Smooth muscle cell (in vitro differentiated cells): Measurements from ENCODE around the gene MEOX1. TPM values are rescaled to one million over a fixed set of nuclear protein-coding genes. Genes with fewer than 3 reads are reported as not detected.
"Not testable (repeated sequence)": the region's sequence is repeated elsewhere in the genome, so short reads cannot be mapped to it uniquely, and the experiment has no call there.

Source experiments
- DNase-seq: peaks from one replicate; lab custom pipeline; 2025; ENCODE audit not compliant: unreplicated experiment; lab: John Stamatoyannopoulos, UW
- H2AFZ ChIP-seq: fragments of 200-600 bp; sonication (generic); 2 replicates; pipeline ENCODE4 v1.6.0; 2016; ENCODE audit warnings: antibody characterized with exemption, low read depth, mild to moderate bottlenecking
- H3F3A ChIP-seq: fragments of 200-600 bp; sonication (generic); 2 replicates; pipeline ENCODE4 v1.6.0; 2017; ENCODE audit warnings: antibody characterized with exemption, low read depth
- H3K27ac ChIP-seq: fragments of 200-600 bp; sonication (generic); 2 replicates; pipeline ENCODE4 v1.5.1; 2016; ENCODE audit warnings: low read depth, mild to moderate bottlenecking
- H3K27me3 ChIP-seq: fragments of 200-600 bp; sonication (generic); 2 replicates; pipeline ENCODE4 v1.6.1; 2016; ENCODE audit warnings: low read depth, mild to moderate bottlenecking
- H3K36me3 ChIP-seq: fragments of 200-600 bp; sonication (generic); 2 replicates; pipeline ENCODE4 v1.5.1; 2016; ENCODE audit warnings: low read depth
- H3K4me1 ChIP-seq: fragments of 200-600 bp; sonication (generic); 2 replicates; pipeline ENCODE4 v1.5.1; 2016; ENCODE audit warnings: low read depth
- H3K4me2 ChIP-seq: fragments of 200-600 bp; sonication (generic); 2 replicates; pipeline ENCODE4 v1.6.0; 2016; ENCODE audit warnings: mild to moderate bottlenecking
- H3K4me3 ChIP-seq: fragments of 200-600 bp; sonication (generic); 2 replicates; pipeline ENCODE4 v1.5.1; 2016; ENCODE audit warnings: mild to moderate bottlenecking
- H3K79me2 ChIP-seq: fragments of 200-600 bp; sonication (generic); 2 replicates; pipeline ENCODE4 v1.6.0; 2016; ENCODE audit warnings: low read depth, mild to moderate bottlenecking
- H3K9ac ChIP-seq: fragments of 200-600 bp; sonication (generic); 2 replicates; pipeline ENCODE4 v1.6.0; 2016; ENCODE audit warnings: low read depth
- H3K9me3 ChIP-seq: fragments of 200-600 bp; sonication (generic); replicated peaks from 2 replicates; pipeline ENCODE4 v1.5.1; 2016; ENCODE audit warnings: low read depth
- H4K20me1 ChIP-seq: fragments of 200-600 bp; sonication (generic); 2 replicates; pipeline ENCODE4 v1.6.0; 2016; ENCODE audit warnings: low read depth
- CTCF ChIP-seq: fragments of 200-600 bp; sonication (generic); IDR thresholded peaks from 2 replicates; pipeline ENCODE4 v1.5.1; 2017; ENCODE audit warnings: borderline replicate concordance, mild to moderate bottlenecking, antibody characterized with exemption; ENCODE audit not compliant: insufficient read depth, poor library complexity, severe bottlenecking
- WGBS: methylation state at CpG from one replicate; pipeline ENCODE4 v1.1.7; 2016; ENCODE audit warnings: low lambda C conversion rate; 5-methylcytosine and 5-hydroxymethylcytosine counted together
- polyA plus RNA-seq: library from polyadenylated mRNA; unstranded; fragments of >200 nt; fragmentation: Nextera tagmentation; extraction: Ambion mirVana; gene quantifications from 2 replicates; pipeline ENCODE4 v1.2.1, GENCODE V29; 2016
- total RNA-seq: library from RNA; depleted of rRNA; stranded (reverse); fragments of >200 nt; gene quantifications from 2 replicates; pipeline ENCODE4 v1.2.3, GENCODE V29; 2014

MEOX1 gene
- total and polyA plus RNA-seq, 2 experiments from 2014 or later = 0.58 to 1.7 TPM

- Histone ChIP-seq H3K4me2 (no peak overlapping the region), H3K4me1 (no peaks in the 10 kb centered on the region), H4K20me1 (no peaks in the 10 kb centered on the region), H3K27me3 (no peaks in the 10 kb centered on the region), H3K27ac (no peak overlapping the region), H3K4me3 (no peak overlapping the region), H3K9me3 (no peaks in the 10 kb centered on the region), H3F3A (no peaks in the 10 kb centered on the region), H2AFZ (no peak overlapping the region), H3K36me3 (no peaks in the 10 kb centered on the region), H3K79me2 (no peaks in the 10 kb centered on the region), H3K9ac (no peak overlapping the region)
- WGBS = 84% methylated on average over 6 of the region's 6 CpGs
- no peak for TF ChIP-seq CTCF
- DNase-seq = no peak
These were observed 51.9 kb downstream of the MEOX1 start for GRCh38 chr17:43609613-43610385.

- peaks cover 3% of the 10 kb centered on the region for H3F3A ChIP-seq
- no peak overlapping the region for H3K4me2 ChIP-seq
- no peak for DNase-seq
- no peak overlapping the region for H2AFZ ChIP-seq
- no peaks in the 10 kb centered on the region for H3K36me3 ChIP-seq
- H3K9ac ChIP-seq = no peak overlapping the region
- H4K20me1 ChIP-seq = no peaks in the 10 kb centered on the region
- no peak overlapping the region for H3K4me3 ChIP-seq
- no peaks in the 10 kb centered on the region for H3K79me2 ChIP-seq
- H3K27me3 ChIP-seq = no peaks in the 10 kb centered on the region
- 94% methylated on average over 1 of the region's 1 CpG for WGBS
- no peaks in the 10 kb centered on the region for H3K9me3 ChIP-seq
- H3K4me1 ChIP-seq = no peaks in the 10 kb centered on the region
- H3K27ac ChIP-seq = no peak overlapping the region
- no peak for TF ChIP-seq CTCF
These were observed 53.4 kb downstream of the MEOX1 start for GRCh38 chr17:43608313-43608712.

GRCh38 chr17:43604549-43604948 is 57.2 kb downstream of the MEOX1 start:
- WGBS = 23% methylated on average over 1 of the region's 1 CpG
- H3K4me1 ChIP-seq = no peaks in the 10 kb centered on the region
- H3K36me3 ChIP-seq = no peaks in the 10 kb centered on the region
- TF ChIP-seq CTCF = no peak
- no peak overlapping the region for H3K4me2 ChIP-seq
- peaks cover 5% of the 10 kb centered on the region for H3F3A ChIP-seq
- no peak overlapping the region for H3K9ac ChIP-seq
- H2AFZ ChIP-seq = no peak overlapping the region
- no peak for DNase-seq
- H3K9me3 ChIP-seq = no peaks in the 10 kb centered on the region
- no peaks in the 10 kb centered on the region for H3K27me3 ChIP-seq
- H3K27ac ChIP-seq = no peak overlapping the region
- no peak overlapping the region for H3K4me3 ChIP-seq
- no peaks in the 10 kb centered on the region for H3K79me2 ChIP-seq
- no peaks in the 10 kb centered on the region for H4K20me1 ChIP-seq

- Histone ChIP-seq H3K27me3 (no peaks in the 10 kb centered on the region), H3K4me3 (no peak overlapping the region), H3F3A (peaks cover 10% of the 10 kb centered on the region), H3K4me2 (no peak overlapping the region), H3K36me3 (no peaks in the 10 kb centered on the region), H4K20me1 (no peaks in the 10 kb centered on the region), H3K9ac (no peak overlapping the region), H3K9me3 (no peaks in the 10 kb centered on the region), H3K79me2 (no peaks in the 10 kb centered on the region), H3K27ac (no peak overlapping the region), H2AFZ (no peak overlapping the region), H3K4me1 (peaks cover 7% of the 10 kb centered on the region)
- DNase-seq = no peak
- no peak for TF ChIP-seq CTCF
- 100% methylated on average over 1 of the region's 1 CpG for WGBS
These were observed 58.4 kb downstream of the MEOX1 start for GRCh38 chr17:43603321-43603720.

GRCh38 chr17:43602556-43602955 is 59.2 kb downstream of the MEOX1 start:
- H3K4me2 ChIP-seq, H3K27me3 ChIP-seq, H3K4me3 ChIP-seq, H4K20me1 ChIP-seq, H3K79me2 ChIP-seq, H2AFZ ChIP-seq, H3K9me3 ChIP-seq, H3K27ac ChIP-seq, DNase-seq, H3K36me3 ChIP-seq, H3K9ac ChIP-seq: not testable (repeated sequence)
- peaks cover 14% of the 10 kb centered on the region for H3K4me1 ChIP-seq
- peaks cover 15% of the 10 kb centered on the region for H3F3A ChIP-seq
- 95% methylated on average over 4 of the region's 4 CpGs for WGBS
